IPS DF 4.7 (cell line): ENCODE results near the gene SLIT3.

Source experiments
- DNase-seq: peaks from one replicate; pipeline ENCODE4 v3.0.0-alpha.2; 2013; ENCODE audit warnings: low spot score; ENCODE audit errors: extremely low read depth

SLIT3 gene

DNA sequence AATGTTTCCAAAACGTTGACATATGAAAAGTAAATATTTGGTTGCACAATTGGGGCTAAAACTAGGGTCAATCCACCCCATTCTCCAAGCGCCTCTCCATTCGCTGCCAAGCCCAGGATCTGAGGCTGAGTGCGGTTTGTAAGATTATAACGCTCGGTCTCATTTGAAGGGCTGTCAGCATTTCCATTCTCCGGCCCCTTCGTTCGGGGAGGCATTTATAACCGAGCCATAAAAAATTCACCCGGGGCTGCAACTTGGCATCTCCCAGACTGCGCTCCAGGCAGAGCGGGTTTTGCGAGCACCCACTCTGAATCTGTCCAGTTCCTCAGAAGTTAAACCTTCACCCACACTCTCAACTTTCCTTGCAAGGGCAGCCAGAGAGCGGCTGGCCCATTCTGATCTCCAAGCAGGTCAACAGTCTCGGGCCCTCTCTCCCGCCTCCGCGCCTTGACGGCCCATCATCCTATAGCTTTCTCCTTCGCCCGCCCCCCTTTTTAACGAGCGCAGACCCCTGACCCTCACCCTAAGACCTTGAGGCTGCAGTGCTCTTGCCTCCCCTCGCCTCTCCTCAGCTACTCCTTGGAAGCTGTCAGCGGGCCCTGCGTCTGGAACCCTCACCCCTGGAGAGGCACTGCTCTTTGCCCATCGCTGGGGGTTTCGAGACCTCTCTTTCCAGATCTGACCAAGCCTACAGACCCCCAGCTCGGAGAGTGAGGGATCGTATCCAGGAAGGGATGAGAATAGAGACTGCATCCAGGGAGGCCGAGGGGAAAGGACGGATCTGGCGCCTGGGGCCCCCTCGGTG lies 1.1 kb downstream of the SLIT3 start:
- no peak for DNase-seq

DNA sequence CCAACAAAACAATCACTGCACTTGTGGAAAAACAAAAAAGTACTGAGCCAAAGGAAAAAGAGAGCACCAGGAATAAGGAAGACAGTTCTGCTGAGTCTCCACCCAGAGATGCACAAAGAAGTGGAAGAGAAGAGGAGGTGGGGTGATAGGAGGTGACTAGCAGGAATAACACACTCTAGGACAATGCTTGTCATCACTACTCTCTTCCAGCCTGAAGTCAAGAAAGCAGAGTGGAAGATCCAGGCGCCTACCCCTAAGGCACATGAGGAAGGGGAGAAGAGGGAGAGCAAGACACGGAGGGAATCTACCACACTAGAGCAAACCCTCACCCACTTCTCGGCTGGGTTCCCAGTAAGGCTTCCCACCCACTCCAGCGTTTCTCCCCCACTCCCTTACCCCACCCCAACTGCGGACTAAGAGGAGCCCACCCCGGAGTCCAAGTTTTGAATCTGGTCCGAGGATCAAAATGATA lies 1.7 kb downstream of the SLIT3 start:
- no peak for DNase-seq

DNA sequence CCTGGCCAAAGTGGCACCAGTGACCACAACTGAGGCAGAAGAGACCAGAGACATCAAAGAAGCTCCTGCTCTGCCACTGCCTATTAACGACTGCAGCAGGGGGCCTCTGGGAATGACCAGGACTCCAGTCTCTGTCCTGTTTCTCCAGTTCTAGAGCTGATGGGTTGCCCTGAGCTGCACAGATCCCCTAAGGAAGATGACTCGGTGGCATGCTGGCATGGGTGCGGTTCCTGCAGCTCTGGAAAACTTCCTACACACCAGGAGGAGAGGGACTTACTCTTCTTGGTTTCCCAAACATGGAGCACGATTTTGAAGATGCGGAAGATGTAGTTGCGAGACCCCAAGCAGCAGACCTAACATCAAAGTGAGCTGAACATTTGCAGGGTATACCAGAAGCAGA lies 2.7 kb downstream of the SLIT3 start:
- DNase-seq, result no peak

DNA sequence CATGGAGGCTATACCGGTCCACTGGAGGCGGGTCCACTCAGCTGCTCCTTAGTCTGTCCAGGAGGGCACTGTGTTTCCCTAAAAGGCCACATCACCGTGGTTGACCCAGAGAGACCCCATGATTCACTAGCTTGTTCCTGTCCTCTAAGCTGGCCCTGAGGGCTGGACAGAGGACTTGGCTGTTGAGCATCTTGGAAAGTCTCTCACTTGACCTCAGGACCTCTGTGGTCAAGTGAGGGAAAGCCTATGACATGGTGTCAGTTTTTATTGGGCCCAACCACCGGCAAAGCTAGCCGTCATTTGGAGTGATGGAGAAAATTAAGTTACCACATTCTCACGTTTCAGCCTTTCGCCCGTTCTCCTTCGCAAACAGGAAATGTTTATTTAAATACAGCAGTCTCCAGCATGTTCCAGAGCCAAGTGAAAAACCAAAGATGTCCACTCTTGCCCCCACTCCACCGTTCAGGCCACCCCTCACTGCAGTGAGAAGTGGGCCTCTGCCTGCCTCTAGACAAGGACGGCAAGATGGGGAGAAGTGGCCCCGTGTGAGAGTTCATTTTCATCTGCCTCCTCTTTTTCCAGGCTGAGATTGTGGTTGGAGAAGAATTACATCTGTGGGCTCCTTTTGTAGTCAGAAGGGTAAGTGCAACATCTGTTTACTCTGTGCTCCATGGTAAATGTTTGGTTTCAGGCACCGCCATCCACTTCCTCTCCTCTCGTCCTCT lies 4.4 kb downstream of the SLIT3 start:
- DNase-seq, result no peak

DNA sequence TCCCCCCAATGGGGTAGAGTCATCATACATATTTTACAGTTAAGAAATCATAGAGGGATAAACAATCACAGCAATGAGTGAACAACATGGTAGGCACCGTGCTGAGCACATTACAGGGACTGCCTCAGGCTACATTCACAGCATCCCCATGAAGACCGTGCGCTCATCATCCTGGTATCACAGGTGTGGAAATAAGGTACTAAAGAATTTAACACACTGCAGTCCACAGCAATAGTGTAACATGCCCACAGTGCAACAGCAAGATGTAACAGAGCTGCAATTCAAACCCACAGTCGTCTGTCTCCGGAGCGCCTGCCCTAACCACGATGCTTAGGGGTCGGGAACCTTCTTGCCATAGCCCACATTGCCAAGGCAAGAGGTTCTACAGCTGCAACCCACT lies 5.6 kb downstream of the SLIT3 start:
- no peak for DNase-seq

DNA sequence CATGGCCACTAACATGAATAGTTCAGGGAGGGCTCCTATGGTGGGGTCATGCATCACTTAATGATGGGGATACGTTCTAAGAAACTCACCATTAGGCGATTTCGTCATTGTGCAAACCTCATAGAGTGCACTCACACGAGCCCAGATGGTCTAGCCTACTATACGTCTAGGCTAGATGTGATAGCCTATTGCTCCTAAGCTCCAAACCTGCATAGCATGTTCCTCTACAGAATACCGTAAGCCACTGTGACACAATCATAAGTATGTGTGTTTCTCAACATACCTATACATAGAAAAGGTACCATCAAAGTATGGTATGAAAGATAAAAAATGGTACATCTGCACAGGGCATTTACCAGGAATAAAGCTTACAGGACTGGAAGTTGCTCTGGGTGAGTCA lies 6.3 kb downstream of the SLIT3 start:
- DNase-seq, result no peak

DNA sequence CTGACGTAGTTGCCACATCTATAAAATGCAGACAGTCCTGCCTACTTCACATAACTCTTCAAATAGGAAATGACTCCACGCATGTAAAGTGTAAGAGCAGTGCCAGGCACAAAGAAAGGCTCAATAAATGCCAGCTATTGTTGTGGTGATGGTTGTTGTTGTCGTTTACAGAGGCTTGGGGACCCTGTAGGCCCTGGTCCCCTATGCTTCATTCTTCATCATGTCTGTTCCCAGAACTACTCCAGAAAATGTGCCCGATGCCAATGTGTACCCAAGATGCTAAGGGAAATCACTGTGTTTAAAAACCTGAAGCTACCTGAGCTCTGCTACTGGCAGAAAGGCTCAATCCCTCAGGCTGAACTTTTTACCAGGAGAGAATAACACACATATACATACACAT lies 9.1 kb downstream of the SLIT3 start:
- DNase-seq, result no peak

DNA sequence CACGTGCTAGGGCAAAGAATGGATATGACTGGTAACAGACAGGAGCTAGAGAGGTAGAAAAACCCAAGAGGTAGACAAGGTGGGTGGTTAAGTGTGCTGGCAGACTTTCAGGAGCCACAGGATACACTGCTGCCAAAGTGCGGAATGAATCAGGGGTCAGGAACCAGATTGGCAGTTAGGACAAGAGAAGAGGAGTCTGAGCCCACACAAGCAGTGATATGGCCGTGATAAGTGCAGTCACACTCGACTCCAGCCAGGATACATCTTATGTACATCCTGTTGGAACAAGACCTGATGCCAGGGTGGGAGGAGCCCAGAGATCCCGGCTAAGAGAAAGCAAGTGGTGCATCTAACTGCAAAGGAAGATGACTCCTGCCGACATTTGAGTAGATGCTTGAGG lies 10.0 kb downstream of the SLIT3 start:
- DNase-seq, result no peak

DNA sequence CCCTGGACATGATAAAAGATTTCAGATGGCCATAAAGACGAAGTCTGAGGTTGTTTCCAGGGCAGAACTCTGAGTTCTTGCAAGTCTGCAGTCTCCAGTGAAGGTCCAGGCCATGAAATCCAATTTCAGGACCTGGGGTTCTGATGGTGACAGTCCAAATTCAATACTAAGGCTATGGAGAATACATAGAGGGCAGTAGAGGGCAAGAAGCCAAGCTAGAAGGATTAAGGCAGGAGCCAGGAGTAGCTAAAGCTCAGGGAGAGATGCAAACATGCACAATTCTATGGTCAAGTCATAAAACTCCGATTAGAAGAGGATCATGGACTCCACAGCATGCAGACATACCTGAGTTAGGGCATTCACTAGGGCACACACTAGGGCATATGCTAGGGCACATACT lies 11.4 kb downstream of the SLIT3 start:
- no peak for DNase-seq

DNA sequence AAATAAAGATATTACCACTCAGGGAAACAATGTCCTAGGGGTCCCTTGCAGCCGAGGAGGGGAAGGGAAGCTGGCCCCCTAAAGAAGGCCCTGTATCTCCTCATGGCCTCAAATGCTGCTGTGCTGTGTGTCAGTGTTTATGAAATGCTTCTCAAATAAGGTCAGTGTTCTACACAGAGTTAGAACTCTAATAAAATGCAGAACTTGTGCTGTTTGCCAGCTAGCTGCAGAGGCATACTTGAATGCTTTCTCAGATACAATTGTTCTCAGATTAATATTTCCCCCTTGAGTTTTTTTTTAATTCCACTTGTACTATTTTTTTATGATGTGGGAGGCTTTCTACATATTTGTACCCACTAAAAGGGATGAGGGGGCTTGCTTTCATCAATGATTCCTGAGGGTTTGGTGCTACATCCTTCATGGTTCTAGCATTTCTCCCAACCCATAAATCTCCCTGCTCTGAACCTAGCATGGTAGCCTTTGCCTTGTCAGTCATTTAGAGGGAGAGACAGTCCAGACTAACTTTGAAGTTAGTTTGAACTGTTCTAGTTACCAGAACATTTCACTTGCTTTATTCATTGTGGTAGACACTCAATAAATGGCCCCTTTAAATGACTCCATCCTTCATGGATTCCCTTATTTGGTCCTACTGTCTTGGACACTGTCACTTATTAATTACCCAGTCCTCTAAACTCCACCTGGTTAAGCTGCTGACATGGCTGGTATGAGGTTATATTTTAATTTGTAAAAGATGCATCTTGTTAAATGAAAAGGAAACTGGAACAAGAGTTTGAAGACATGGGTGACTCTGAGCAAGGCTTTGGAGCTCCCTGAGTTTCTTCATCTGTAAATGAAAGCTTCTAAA lies 12.6 kb downstream of the SLIT3 start:
- DNase-seq, result no peak

DNA sequence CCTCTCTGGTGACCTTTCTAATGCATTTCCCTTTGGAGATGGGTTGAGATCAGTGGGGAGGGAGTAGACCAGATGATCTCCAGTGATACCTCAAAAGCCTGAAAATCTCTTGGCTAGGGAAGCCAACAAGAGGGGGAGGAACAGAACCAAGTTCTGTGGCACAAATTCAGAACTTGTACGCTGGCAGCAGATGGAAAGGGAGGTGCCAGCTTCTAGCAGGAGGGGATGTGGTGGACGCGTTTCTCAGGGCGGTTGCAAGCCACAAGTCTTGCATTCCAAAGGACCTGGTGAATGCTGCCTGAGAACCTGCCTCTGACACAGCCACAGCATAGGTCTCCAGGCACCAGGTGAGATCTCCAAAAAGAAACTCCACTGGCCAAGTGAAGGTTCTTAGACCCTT lies 13.4 kb downstream of the SLIT3 start:
- DNase-seq, result no peak

DNA sequence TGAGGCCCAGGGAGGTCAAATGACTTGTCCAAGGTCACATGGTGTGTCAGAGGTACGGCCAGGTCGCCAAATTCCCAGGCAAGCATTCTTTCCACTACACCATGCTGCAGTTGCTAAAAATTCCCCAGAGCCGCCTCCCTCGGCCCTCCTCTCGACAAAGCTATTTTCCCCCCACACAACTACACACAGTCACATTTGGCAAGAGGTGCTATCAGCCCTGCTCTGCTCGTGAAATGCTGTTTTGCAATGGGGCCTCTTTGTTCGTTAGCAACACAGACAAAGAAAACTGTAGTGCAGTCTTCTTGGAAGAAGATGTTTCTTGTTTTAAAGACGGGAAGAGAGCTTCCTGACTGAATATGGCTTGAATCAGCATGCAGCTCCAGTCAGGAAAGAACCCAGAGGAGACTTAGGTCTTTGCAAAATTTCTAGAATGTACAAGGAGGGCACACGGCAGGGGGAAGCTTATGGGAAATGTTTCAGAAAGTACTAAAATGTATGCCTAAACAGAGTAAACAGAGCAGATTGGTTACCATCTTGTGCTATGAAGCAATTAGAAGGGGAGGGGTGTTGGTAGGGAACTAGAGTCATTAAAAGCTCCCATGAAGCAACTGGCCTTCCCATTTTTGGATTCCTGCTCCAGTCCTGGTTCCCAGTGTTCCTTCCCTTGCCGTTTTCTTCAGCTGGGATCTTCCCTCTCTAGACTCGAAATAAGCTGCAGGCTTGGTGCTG lies 14.2 kb downstream of the SLIT3 start:
- DNase-seq, result no peak

DNA sequence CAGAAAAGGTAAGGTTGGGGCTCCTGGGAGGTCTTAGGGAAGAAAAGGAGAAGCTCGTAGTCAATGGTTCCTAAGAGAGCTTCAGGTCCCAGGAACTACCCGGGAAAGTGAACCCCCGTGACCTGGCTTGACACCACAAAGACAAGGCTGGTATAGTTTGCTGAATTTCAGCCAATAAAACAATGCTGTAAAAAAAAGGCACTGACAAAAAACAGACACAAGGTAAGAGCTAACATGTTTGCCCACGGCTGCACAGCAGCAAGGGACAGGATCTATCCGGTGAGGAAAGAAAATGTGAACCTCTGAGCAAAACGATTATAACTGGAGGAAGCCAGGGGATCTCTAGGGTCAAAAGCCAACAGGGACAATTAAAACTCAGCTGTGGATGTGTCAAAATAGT lies 17.1 kb downstream of the SLIT3 start:
- no peak for DNase-seq

DNA sequence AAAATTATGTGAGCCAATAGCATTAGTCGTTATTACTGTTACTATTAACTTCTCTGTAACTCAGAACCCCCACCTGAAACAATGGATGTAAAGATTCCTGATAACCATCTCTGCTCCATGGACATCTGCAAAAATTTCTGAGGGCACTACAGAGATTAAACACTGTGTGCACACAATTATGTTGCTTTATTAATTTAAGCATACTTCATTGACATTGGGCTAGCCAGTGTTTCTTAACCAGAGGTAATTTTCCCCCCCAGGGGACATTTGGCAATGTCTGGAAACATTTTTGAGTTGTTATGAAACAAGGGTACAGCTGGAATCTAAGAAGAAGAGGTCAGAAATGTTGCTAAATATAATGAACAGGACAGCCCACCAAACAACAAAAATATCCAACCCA lies 19.3 kb downstream of the SLIT3 start:
- DNase-seq, result no peak

DNA sequence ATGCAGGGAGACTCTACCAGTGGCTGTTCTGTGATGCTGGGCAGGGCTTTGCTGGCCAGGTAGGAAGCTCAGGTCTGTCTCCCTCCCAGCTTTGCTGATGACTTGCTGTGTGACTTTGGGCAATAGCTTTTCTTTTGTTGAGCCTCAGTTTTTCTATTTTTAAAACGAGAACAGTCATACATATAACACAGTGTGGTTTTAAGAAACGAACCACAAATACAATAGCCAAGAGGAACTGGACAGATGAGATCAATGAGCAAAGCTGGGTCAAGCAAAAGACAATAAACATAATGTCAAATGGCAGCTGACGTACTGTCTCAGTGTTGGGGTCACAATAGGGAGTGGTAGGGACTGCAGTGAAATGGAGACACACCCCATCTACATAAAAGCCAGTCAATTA lies 20.2 kb downstream of the SLIT3 start:
- DNase-seq, result no peak

DNA sequence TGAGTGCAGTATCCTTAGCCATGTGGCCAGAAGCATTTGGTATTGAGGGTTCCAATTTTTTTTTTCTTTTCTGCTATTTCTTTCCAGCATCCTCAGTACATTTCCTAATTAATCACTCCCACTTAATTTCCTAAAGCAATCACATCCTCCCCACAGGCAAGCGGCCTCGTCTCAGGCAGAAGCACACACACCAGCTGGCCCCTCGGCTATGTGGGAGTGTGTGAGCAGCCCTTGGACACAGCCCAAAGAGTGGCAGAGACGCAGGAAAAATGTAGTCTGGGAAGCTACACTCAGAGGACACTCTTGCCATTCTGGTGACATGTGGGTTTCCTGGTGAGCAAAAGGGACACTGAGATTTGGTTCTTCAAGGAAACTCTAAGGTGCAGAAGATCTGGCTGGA lies 20.7 kb downstream of the SLIT3 start:
- DNase-seq, result no peak

DNA sequence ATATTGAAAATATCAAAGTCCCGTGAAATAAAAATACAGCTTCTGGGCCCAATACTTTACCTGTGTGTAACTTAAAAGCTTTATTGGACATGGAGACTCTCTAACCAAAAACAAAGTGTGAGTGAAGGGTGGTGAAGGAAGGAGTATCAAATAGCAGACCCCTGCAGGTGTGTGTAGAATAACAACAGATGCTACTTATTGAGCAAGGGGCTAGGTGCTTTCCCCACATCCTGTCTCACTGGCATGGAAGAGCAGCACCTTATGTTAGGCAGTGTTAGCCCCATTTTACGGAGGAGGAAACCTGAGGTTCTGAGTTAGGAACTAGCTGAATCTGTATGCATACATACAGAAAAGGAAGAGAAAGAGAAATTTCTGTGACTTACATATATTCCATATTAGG lies 21.8 kb downstream of the SLIT3 start:
- DNase-seq, result no peak

DNA sequence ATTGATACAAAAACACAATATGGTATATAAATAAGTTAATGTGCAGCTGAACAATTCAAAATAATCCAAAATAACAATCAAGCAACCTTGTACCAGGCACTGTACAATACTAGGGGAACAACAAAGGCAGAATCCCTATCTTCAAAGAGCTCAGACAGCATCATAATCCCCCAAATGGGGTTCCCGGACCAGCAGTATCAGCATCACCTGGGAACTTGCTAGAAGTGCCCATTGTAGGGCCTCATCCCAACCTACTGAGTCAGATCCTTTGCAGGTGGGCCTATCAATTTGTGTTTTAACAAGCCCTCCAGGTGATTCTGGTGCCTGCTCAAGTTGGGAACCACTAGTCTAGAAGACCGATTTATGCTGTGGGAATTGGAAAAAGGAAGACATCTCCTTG lies 27.1 kb downstream of the SLIT3 start:
- no peak for DNase-seq

DNA sequence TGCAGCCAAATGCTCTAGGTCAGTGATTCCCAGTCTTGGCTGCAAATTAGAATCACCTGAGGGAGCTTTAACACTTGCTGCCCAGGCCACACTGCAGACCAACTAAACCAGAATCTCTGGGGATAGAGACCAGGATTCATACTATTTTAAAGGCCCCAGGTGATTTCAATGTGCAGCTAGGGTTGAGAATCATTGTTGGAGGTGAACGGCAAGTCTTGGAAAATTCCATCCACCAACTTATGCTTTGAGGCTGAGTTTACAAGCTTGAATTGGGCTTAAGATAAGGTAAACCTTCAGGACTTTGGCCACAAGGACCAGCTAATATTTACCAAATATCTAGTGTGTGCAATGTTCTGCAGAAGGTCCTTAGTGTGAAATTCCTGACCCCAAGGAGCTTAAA lies 27.5 kb downstream of the SLIT3 start:
- no peak for DNase-seq

DNA sequence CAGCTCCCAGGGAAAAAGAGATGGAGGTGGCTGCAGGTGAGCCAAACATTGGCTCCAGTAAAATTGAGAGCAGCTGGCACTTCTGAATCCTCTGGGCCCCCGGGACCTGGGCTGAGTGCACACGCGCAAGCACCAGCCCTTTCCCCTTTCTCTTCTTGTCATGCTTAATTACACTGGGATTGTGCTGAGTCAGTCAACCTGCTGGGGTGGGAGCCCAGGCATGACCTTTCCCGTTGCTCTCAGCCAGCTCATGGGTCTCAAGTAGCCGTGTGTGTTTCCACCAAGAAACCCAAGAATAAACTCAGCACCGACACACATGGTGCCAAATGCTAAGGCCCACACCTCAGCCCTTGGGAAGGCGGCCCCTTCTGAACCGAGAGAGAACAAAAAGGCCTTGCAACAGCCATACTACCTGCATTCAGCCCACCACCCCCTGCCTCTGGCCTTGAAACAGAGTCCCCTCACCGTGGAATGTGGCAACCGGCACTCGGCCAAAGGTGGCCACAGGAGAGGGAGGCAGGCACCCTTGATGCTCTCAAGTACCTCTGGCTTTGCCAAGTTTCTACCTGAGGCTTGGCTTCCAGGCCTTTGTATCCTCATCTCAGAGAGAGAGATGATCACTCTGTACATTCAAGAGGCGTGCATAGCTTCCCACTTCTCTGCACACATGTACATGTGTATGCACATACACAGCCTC lies 28.1 kb downstream of the SLIT3 start:
- DNase-seq, result no peak

DNA sequence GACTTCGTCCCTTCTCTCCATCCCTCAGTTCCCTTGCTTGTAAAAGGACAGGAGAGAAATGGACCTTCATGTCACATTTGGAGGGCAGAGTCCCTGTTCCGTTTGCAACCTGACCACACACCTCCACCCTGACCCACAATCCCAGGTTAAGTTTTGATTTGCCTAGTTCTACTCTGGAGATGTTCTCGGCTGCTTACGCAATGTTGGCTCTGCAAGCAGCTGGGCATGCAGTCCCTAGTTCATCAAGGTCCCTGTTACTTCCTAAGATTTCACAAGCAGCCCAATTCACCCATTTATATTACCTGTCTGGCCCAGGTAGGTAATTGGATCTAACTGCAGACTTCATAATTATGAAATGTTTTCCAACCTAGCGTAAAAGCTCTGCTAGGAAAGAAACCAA lies 28.8 kb downstream of the SLIT3 start:
- no peak for DNase-seq
